KG1 (cell line): Measurements from ENCODE around the gene MTARC2.

Source experiments
- DNase-seq: peaks from one replicate; lab custom pipeline; 2025; lab: John Stamatoyannopoulos, UW

The MTARC2 gene

GRCh38 chr1:220803401-220804201, 55.5 kb downstream of the MTARC2 start:
- no peak for DNase-seq

DNA sequence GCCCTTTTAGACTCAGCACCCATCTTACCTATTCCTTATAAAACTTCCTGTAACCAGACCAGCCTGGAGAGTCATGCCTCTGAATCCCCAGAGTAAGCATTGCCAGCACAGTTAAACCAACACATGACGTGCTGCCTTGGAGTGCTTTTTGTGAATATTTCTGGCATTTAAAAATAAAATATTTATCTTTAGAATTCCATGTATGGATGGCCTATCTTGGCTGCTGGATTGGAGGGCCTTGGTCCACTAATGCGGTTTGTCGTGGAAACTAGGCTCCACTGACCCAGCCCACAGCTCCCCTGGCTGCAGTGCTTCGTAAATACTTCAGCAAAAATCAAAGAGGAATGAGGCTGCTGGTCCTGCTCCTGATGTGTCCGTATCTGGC, 56.1 kb downstream of the MTARC2 start:
- DNase-seq = no peak

DNA sequence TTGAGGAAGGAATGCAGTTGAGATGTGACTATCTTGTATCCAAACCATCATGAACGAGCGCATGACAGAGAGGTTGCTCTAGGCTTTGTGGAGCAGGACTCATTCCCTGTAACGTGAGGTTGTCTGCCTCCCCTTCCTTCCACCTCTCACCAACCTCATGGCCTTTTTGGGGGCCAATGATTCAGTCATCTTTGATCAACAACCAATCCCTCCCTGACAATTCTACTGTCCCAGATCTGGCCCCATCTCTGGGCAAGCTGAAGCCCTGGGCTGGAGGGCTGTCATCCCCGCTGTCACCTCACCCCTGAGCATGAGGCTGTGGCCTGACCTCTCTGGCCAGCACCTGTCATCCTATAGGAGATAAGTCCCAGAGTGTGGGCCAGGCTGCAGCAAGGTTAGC, 58.3 kb downstream of the MTARC2 start:
- no peak for DNase-seq

DNA sequence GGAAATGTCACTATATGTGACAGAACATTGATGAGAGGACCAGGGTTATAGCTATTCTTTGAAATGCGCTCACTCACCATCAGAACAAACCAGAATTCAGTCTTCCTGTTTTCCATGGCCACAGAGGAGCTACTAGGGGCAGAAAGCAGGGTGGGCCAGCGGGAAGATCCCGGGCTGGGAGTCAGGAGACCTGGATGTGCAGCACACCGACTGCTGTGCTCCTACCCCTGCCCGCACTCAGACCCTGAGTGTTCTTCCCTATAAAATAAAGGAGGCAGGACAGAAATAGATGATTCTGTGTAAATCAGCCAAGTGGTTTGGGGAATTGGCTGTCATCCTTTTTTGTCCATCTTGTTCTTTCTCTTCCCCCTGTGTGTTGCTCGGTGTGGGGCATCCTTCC, 59.6 kb downstream of the MTARC2 start:
- no peak for DNase-seq

GRCh38 chr1:220808345-220809186, 60.4 kb downstream of the MTARC2 start:
- no peak for DNase-seq

- no peak for DNase-seq
Observed at GRCh38 chr1:220809187-220809550, 61.0 kb downstream of the MTARC2 start.

DNA sequence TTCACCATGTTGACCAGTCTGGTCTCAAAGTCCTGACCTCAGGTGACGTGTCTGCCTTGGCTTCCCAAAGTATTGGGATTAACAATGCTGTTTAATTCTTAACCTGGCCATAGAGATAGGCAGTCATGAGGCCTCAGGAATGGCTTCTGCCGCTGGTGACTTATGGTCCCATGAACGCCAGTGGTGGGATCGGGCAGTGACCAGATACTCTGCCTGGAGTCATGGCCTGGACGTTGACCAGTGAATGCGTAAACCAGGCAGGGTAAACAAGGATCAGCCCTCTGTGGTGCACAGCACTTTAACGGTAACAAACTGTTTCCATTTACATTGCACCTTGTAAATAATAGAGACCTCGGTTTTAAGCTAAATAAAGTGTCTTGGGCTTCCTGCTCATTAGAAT, 61.6 kb downstream of the MTARC2 start:
- no peak for DNase-seq

DNA sequence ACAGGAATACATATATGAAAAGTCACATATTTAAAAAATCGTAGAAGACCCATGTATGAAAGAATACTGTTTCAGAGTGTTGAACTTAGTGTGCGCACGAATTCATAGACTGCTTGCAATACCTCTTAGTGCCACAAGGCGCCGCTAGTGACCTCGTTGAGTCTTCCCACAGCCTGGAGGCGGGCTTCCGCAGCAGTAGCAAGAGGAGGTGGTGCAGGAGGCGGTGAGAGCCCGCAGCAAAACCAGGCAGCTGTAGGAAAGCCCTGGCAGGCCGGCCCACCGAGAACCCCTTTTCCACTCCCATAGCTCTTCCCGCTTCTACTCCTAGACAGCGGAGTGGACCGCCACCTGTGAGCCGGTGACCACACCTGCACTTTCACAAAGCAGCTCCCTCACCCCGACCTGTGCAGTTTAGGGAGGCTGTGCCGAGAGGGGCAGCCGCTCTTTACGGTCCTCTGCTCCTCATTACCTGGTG, 62.1 kb downstream of the MTARC2 start:
- DNase-seq = peak; percentile 42

- DNase-seq = no peak
Observed at GRCh38 chr1:220810963-220811362, 62.8 kb downstream of the MTARC2 start.

DNA sequence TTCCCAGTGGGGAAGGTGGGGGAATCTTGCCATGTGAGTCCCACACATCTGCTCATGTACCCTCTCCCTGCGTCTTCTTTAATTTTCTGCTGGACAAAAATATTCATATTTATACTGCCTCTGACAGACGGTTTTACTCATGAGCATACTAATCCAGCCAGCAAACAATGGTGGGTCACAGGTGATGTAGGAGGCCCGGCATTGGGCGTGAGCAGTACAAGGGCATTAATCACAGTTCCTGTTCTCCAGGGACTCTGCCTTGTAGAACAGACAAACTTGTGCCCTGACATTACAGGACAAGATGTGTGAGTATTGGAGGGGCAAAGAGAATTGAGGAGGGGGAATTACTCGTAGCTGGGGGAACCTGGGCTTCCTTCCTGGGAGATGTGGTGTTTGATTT, 63.6 kb downstream of the MTARC2 start:
- no peak for DNase-seq

DNA sequence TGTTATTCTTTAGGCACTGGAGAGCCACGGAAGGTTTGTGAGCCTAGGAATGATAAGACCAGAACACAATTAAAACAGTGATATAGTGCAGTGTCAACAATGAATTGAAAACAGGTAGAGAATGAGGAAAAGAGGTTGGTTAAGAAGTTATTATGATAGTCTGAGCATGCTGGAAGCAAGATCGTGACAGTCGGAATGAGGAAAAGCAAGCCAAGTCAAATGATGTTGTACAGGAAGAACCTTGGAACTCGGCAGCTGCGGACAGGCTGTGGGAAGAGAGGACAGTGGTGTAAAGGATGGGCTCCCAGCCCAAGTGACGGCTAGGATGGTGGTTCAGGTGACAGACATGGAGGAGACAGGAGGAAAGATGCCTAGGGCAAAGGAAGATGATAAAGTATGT, 64.2 kb downstream of the MTARC2 start:
- no peak for DNase-seq

DNA sequence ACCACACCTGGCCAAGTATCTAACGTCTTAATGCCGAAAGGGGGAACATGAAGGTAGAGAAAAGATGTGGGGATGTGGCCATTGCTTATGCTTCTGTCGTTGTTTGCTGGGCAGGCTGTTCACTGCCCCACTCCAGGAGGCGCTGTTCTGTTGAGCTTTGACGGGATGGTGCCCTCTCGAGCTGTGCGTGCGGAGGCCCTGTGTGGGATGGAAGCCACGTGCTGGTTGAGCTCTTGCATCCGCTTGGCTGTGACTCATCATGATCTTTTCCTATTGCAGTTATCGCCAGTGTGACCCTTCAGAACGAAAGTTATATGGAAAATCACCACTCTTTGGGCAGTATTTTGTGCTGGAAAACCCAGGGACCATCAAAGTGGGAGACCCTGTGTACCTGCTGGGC, 64.9 kb downstream of the MTARC2 start:
- DNase-seq = no peak

- no peak for DNase-seq
Observed at GRCh38 chr1:220815409-220815808, 67.3 kb downstream of the MTARC2 start.

DNA sequence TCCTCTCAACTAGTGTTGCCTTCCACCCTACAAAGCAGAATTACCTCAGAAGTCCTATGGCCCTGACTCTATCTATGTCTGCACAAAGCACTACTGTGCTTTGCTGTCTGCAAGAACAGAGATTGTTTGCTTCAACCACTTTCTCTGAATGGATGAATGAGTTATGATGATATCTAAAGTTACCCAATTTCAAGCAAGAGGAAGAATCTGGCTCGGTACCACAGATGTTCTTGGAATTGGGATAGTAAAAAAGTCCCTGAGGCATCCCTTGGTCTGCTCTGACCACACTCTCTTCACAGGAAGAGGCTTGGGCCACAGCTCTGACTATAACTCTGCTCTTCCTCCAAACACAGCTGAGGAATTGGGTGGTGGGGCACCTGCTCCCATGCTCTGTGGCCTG, 69.8 kb downstream of the MTARC2 start:
- no peak for DNase-seq

DNA sequence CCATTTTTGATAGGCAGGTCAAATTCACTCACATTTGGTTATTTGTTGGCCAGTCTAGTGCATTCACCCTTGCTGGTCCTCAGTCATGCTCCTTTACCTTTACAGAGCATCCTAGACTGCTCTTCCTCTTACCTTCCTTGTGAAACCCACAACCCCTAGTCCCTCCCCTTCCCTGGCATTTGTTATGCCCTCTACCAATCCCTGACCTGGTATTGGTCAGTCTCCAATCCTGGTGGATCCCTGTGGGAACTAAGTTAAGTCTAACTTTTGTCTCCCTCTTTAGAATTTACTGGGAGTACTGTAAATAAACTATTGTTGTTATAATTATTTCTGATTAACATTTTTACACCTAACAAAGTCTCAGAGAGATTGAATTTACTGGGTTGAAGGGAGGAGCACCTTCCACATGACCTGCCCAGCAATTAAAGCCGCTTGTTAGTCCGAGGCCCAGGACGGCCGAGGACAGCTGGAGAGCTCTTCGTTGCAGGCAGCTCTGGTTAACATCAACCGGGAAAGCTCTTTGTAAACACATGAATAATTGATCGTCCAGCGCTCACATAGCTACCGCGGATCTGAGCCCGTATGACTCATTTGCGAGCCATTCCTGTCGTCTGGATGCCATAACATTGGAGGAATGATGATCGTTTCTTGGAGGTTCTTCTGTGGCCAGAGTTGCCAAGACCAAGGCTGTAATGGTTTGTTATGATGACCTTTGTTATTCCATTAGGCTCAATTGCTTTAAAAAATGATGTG, 70.5 kb downstream of the MTARC2 start:
- no peak for DNase-seq

DNA sequence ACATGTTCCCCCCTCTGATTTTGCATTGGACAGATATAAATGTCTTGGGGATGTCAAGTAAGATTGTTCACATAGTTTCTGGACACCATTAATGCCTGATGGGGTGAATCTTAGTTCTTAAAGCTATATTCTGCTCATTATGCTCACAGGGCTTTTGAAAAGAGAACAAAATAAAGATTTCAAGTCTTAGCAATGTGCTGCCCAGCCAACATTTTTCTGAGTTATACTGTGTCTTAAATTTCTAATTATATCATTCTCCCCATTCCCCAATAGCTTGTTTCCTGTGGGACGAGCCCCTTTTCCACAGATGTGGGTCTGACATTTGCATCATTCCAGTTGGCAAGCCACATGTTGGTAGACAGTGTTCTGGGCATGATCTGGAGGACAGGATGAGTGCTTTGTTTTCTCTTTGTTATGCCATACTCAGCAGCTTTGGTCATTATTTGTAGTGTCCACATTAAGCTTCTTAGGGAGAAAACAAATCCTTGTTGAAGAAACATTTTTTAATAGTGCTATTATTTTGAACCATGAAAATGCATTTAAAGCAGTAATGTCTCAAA, 71.4 kb downstream of the MTARC2 start:
- DNase-seq = no peak

- no peak for DNase-seq
Observed at GRCh38 chr1:220824031-220824989, 76.2 kb downstream of the MTARC2 start.

DNA sequence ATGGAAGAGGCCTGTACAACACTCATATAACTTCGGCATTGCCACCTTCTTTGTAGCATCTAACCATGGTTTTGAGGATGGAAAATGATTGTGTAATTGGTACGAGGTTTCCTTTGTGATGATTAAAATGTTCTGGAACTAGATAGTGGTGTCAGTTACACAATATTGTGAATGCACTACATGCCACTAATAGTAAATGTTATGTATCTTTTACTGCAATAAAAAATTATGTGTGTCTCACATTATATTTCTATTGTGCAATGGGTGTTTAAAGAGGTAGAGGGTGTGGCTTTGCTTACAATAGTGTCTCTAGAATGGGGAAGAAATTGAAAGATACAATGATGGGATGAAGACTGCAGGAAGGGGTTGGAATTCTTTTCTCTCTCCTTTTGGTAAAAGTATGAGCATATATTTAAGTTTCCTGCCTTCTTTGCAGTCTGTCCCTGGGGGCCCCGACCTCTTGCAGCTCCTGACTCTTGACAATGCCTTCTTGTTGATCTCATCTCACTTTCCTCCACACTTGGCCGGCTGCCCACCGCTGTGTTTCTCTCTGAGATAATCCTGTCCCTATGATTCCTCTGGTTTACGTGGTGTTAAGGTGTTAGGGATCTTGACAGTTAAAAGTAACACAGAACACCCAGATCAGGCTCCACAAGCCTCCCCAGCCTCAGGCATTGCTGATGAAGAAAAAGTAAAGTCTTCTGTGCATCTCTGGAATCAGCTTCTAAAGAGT, 77.9 kb downstream of the MTARC2 start:
- DNase-seq = no peak

GRCh38 chr1:220826729-220827128, 78.6 kb downstream of the MTARC2 start:
- no peak for DNase-seq

- DNase-seq = no peak
Observed at GRCh38 chr1:220827445-220828178, 79.5 kb downstream of the MTARC2 start.
